ENCODE results near the gene PPP1R27. TPM values are rescaled to one million over a fixed set of nuclear protein-coding genes. Genes with fewer than 3 reads are reported as not detected.
A peak's percentile ranks its signal among the peaks of the same experiment; 100 is the strongest.

PPP1R27 gene
- total and polyA plus RNA-seq, 7 donors: 296 to 2,217 (median 976) TPM

- 31 to 39% (median 33%) methylated on average over 51 to 52 of the region's 52 CpGs for WGBS, 3 donors
- peak; percentile 92 for TF ChIP-seq CTCF (IDR thresholded peaks at IDR 0.05)
- intact Hi-C loops (cut with DNase I): loop anchor here in 1 of 2 donors (2.0 to 5.0 kb wide), 3 partner anchors 53 to 151 kb away; partner anchors contain the start of gene PYCR1
Observed at GRCh38 chr17:81869221-81870130, 34.6 kb upstream of the PPP1R27 start.

GRCh38 chr17:81868674-81869220 is 33.9 kb upstream of the PPP1R27 start:
- TF ChIP-seq CTCF (IDR thresholded peaks at IDR 0.05): no peak
- Histone ChIP-seq H3K4me3 (peak overlapping the region; percentile 74), H3K9me3 (no peaks in the 10 kb centered on the region), H3K27ac (peak overlapping the region; percentile 99), H3K27me3 (ENCODE audit: insufficient read depth in 3 of 3, low read length in 2 of 3) (no peaks in the 10 kb centered on the region), H3K36me3 (ENCODE audit: insufficient read depth in 1 of 2, low read depth in 1 of 2) (peaks cover 0 to 49% of the 10 kb centered on the region in 2 donors), H3K4me1 (peaks cover 41% of the 10 kb centered on the region)
- ATAC-seq (peak; percentile 10 to 25 (median 16)), DNase-seq (peak; percentile 69 to 78)
- intact Hi-C loops (cut with DNase I): loop anchor here in 1 of 2 donors (2.0 to 5.0 kb wide), 2 partner anchors 69 to 152 kb away; partner anchors contain the start of gene PYCR1
- 51 to 65% (median 56%) methylated on average over 21 to 30 of the region's 30 CpGs for WGBS, 3 donors

More at GRCh38 chr17:81869221-81870130, 34.6 kb upstream of the PPP1R27 start:
- peak overlapping the region; percentile 99 for H3K27ac ChIP-seq
- H3K9me3 ChIP-seq: no peaks in the 10 kb centered on the region
- H3K36me3 ChIP-seq (ENCODE audit: insufficient read depth in 1 of 2, low read depth in 1 of 2): peaks cover 0 to 49% of the 10 kb centered on the region in 2 donors
- peak; percentile 31 to 45 (median 38) for ATAC-seq
- peak in 1 of 2 donors; percentile 57 for DNase-seq
- H3K4me1 ChIP-seq: peaks cover 41% of the 10 kb centered on the region
- peak overlapping the region; percentile 74 for H3K4me3 ChIP-seq
- H3K27me3 ChIP-seq (ENCODE audit: insufficient read depth in 3 of 3, low read length in 2 of 3): no peaks in the 10 kb centered on the region

GRCh38 chr17:81867991-81868673 is 33.3 kb upstream of the PPP1R27 start:
- Histone ChIP-seq H3K4me1 (peaks cover 44% of the 10 kb centered on the region), H3K36me3 (ENCODE audit: insufficient read depth in 1 of 2, low read depth in 1 of 2) (peaks cover 0 to 53% of the 10 kb centered on the region in 2 donors), H3K27ac (peak overlapping the region; percentile 99)

More at GRCh38 chr17:81867991-81868673, 33.3 kb upstream of the PPP1R27 start:
- no peak overlapping the region for H3K4me3 ChIP-seq
- DNase-seq (no peak), ATAC-seq (no peak)
- TF ChIP-seq CTCF (IDR thresholded peaks at IDR 0.05): no peak
- H3K27me3 ChIP-seq (ENCODE audit: insufficient read depth in 3 of 3, low read length in 2 of 3): no peaks in the 10 kb centered on the region
- intact Hi-C loops (cut with DNase I): loop anchor here in 1 of 2 donors (2.0 to 5.0 kb wide), 2 partner anchors 69 to 153 kb away; partner anchors contain the start of gene PYCR1
- 57 to 79% (median 62%) methylated on average over 25 to 28 of the region's 28 CpGs for WGBS, 3 donors
- no peaks in the 10 kb centered on the region for H3K9me3 ChIP-seq
